Lung (tissue), 12 donors: ENCODE measurements around the gene TBX1. TPM values are rescaled to one million over a fixed set of nuclear protein-coding genes. Genes with fewer than 3 reads are reported as not detected.

Experiments used
- ATAC-seq: fragments of 200-7000 bp; cut with Tn5 transposase; one replicate; pipeline ENCODE4 v1.9.1; 2020; ENCODE audit warnings: moderate number of reproducible peaks; ENCODE audit not compliant: insufficient read depth, low FRiP score
- DNase-seq, 3 donors: peaks; one replicate each; pipeline ENCODE4 v3.0.0-alpha.2; 2013 to 2017
- H3K27ac ChIP-seq, 2 donors: one replicate each; pipeline ENCODE4 v1.5.1; 2013; ENCODE audit warnings: mild to moderate bottlenecking in 2 of 2, moderate library complexity in 2 of 2, control low read depth in 1 of 2, inconsistent platforms in 1 of 2, low read depth in 1 of 2, low read length in 1 of 2
- H3K27me3 ChIP-seq, 3 donors: one replicate each; pipeline ENCODE4 v1.5.1; 2013; ENCODE audit warnings: low read length in 2 of 3; ENCODE audit not compliant: control insufficient read depth in 3 of 3, insufficient read depth in 3 of 3
- H3K36me3 ChIP-seq, 4 donors: one replicate each; pipeline ENCODE4 v1.5.1; 2013; ENCODE audit warnings: low read length in 4 of 4, mild to moderate bottlenecking in 1 of 4, moderate library complexity in 1 of 4; ENCODE audit not compliant: control insufficient read depth in 4 of 4, insufficient read depth in 4 of 4
- H3K4me1 ChIP-seq, 5 donors: one replicate each; pipeline ENCODE4 v1.5.1; 2013; ENCODE audit warnings: low read length in 5 of 5, mild to moderate bottlenecking in 2 of 5, moderate library complexity in 1 of 5; ENCODE audit not compliant: control insufficient read depth in 5 of 5, insufficient read depth in 5 of 5
- H3K4me3 ChIP-seq: one replicate; pipeline ENCODE4 v1.5.1; 2013; ENCODE audit warnings: mild to moderate bottlenecking, control low read depth, moderate library complexity
- H3K9ac ChIP-seq, 2 donors: one replicate each; pipeline ENCODE4 v1.5.1; 2013; ENCODE audit warnings: low read length in 2 of 2, control low read depth in 1 of 2; ENCODE audit not compliant: insufficient read depth in 1 of 2
- H3K9me3 ChIP-seq, 4 donors: one replicate each; pipeline ENCODE4 v1.5.1; 2013; ENCODE audit warnings: low read length in 3 of 4, mild to moderate bottlenecking in 1 of 4, moderate library complexity in 1 of 4; ENCODE audit not compliant: control insufficient read depth in 4 of 4, insufficient read depth in 3 of 4
- CTCF ChIP-seq: IDR thresholded peaks from 2 replicates; pipeline ENCODE4 v1.5.1; 2012; ENCODE audit warnings: mild to moderate bottlenecking; ENCODE audit errors: control extremely low read depth, extremely low read depth
- WGBS, 2 donors: extraction: QIAGEN DNeasy Blood & Tissue Kit; methylation state at CpG; one replicate each; pipeline ENCODE4 v1.1.7; 2013; 5-methylcytosine and 5-hydroxymethylcytosine counted together
- polyA plus RNA-seq, 2 donors: library from polyadenylated mRNA; stranded (reverse); fragments of 200-250 nt; gene quantifications; one replicate each; pipeline ENCODE4 v1.2.1, GENCODE V29; 2013
- total RNA-seq, 2 donors: library from RNA; depleted of rRNA in 1 of 2; stranded (reverse); fragments of >200 nt in 1 of 2; gene quantifications; one replicate each; pipeline ENCODE4 v1.2.1, GENCODE V29; 2014 to 2021
- donor health status: control.
- donor health status: control.
- donor health status: Bipolar disorder and iron deficiency.
- donor health status: healthy.
- donor health status: DM: yes; HTN: yes; CAD: no.

Gene TBX1
- total and polyA plus RNA-seq, 4 donors, result 2.3 to 19.3 (median 4.5) TPM

DNA sequence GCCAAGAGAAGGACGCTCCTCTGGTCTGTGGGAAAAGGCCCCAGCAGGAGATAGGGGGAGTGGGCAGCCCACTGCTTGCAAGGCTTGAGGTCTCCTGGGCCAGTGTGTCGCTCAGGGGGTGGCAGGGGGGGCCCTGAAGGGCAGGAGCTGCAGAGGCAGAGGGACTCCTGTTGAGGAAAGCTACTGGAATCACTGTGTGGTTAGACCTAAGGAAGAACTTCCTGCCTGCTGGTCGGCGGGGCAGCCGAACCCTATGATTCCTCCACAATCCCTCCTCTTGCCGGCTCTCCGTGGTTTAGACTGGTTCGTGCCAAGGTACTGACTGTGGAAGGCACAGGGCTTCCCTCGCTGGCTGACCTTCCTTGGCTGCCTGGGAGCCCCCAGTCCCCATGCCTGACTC is 31.1 kb upstream of the TBX1 start:
- peaks cover 0 to 9% (median 0%) of the 10 kb centered on the region in 5 donors for H3K4me1 ChIP-seq
- H3K27me3 ChIP-seq, result peaks cover 0 to 10% (median 4%) of the 10 kb centered on the region in 3 donors
- no peak for TF ChIP-seq CTCF
- H3K36me3 ChIP-seq, result no peaks in the 10 kb centered on the region
- no peak for DNase-seq
- ATAC-seq, result no peak
- no peak overlapping the region for H3K4me3 ChIP-seq
- WGBS, 2 donors, result 77 to 83% methylated on average over 9 of the region's 9 CpGs
- no peaks in the 10 kb centered on the region for H3K9me3 ChIP-seq
- H3K9ac ChIP-seq, result no peak overlapping the region
- H3K27ac ChIP-seq, result no peak overlapping the region

DNA sequence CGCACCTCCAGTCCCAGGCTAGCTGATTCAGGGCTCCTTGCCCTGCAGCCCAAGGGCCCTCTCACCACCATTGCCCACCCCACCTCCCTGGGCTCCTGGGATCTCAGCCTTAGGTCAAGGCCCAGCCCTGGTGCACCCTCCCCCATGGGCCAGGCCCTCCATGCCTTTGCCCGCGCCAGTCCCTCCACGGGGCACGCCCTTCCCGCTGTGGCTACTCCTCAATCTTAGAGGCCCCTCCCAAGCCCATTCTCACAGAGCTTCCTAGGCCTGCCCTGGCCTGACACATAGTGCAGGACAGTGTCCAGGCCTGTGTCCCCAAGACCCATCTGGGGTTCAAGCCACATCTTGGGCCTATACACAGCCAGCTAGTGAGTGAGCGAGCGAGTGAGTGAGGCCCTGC is 30.4 kb upstream of the TBX1 start:
- DNase-seq, result no peak
- no peak for ATAC-seq
- Histone ChIP-seq H3K36me3 (no peaks in the 10 kb centered on the region), H3K9me3 (no peaks in the 10 kb centered on the region), H3K4me3 (no peak overlapping the region), H3K27ac (no peak overlapping the region), H3K27me3 (peaks cover 0 to 3% (median 0%) of the 10 kb centered on the region in 3 donors), H3K9ac (no peak overlapping the region), H3K4me1 (peaks cover 0 to 9% (median 0%) of the 10 kb centered on the region in 5 donors)
- no peak for TF ChIP-seq CTCF
- 81 to 93% methylated on average over 8 of the region's 8 CpGs for WGBS, 2 donors

GRCh38 chr22:19730655-19731360 is 29.8 kb upstream of the TBX1 start:
- no peak overlapping the region for H3K9ac ChIP-seq
- DNase-seq (peak; percentile 85 to 89 (median 87)), ATAC-seq (peak; percentile 81)
- 3 to 4% methylated on average over 42 to 48 of the region's 48 CpGs for WGBS, 2 donors
- H3K4me3 ChIP-seq, result no peak overlapping the region
- peaks cover 0 to 2% (median 0%) of the 10 kb centered on the region in 3 donors for H3K27me3 ChIP-seq
- peaks cover 0 to 9% (median 0%) of the 10 kb centered on the region in 5 donors for H3K4me1 ChIP-seq
- H3K36me3 ChIP-seq, result no peaks in the 10 kb centered on the region
- H3K27ac ChIP-seq, result no peak overlapping the region
- no peaks in the 10 kb centered on the region for H3K9me3 ChIP-seq
- peak; percentile 94 for TF ChIP-seq CTCF
